ENCODE measurements around the gene PRKAG2. TPM values are rescaled to one million over a fixed set of nuclear protein-coding genes. Genes with fewer than 3 reads are reported as not detected.
"Not testable (repeated sequence)": the region's sequence is repeated elsewhere in the genome, so short reads cannot be mapped to it uniquely, and the experiment has no call there.

The PRKAG2 gene
- total and polyA plus RNA-seq, 2 donors: 37.9 to 71.6 TPM

- H3K36me3 ChIP-seq (ENCODE audit: insufficient read depth): no peaks in the 10 kb centered on the region
- no peak overlapping the region for H3K4me3 ChIP-seq (ENCODE audit: low read depth, low read length)
- no peaks in the 10 kb centered on the region for H3K4me1 ChIP-seq (ENCODE audit: insufficient read depth)
- no peak overlapping the region for H3K27ac ChIP-seq (ENCODE audit: low read depth)
- DNase-seq (ENCODE audit: extremely low spot score): no peak
- WGBS: 96% methylated on average over 7 of the region's 7 CpGs
Observed at GRCh38 chr7:151549083-151549482, 327.8 kb downstream of the PRKAG2 start.

GRCh38 chr7:151544183-151544582 lies 332.7 kb downstream of the PRKAG2 start:
- Histone ChIP-seq H3K27ac (ENCODE audit: low read depth) (no peak overlapping the region), H3K4me3 (ENCODE audit: low read depth, low read length) (no peak overlapping the region), H3K36me3 (ENCODE audit: insufficient read depth) (no peaks in the 10 kb centered on the region), H3K4me1 (ENCODE audit: insufficient read depth) (no peaks in the 10 kb centered on the region)
- DNase-seq (ENCODE audit: extremely low spot score): no peak

- H3K4me1 ChIP-seq (ENCODE audit: insufficient read depth): no peaks in the 10 kb centered on the region
- no peak for DNase-seq (ENCODE audit: extremely low spot score)
- H3K4me3 ChIP-seq (ENCODE audit: low read depth, low read length): no peak overlapping the region
- H3K36me3 ChIP-seq (ENCODE audit: insufficient read depth): no peaks in the 10 kb centered on the region
- H3K27ac ChIP-seq (ENCODE audit: low read depth): no peak overlapping the region
- 95% methylated on average over 6 of the region's 6 CpGs for WGBS
Observed at GRCh38 chr7:151542606-151543130, 334.2 kb downstream of the PRKAG2 start.

GRCh38 chr7:151541709-151542499 lies 335.0 kb downstream of the PRKAG2 start:
- H3K27ac ChIP-seq (ENCODE audit: low read depth): no peak overlapping the region
- H3K4me1 ChIP-seq (ENCODE audit: insufficient read depth): no peaks in the 10 kb centered on the region
- 86% methylated on average over 17 of the region's 17 CpGs for WGBS
- no peaks in the 10 kb centered on the region for H3K36me3 ChIP-seq (ENCODE audit: insufficient read depth)
- DNase-seq (ENCODE audit: extremely low spot score): no peak
- no peak overlapping the region for H3K4me3 ChIP-seq (ENCODE audit: low read depth, low read length)

GRCh38 chr7:151540146-151540545 lies 336.8 kb downstream of the PRKAG2 start:
- 90% methylated on average over 4 of the region's 4 CpGs for WGBS
- Histone ChIP-seq H3K27ac (ENCODE audit: low read depth) (no peak overlapping the region), H3K4me1 (ENCODE audit: insufficient read depth) (no peaks in the 10 kb centered on the region), H3K4me3 (ENCODE audit: low read depth, low read length) (no peak overlapping the region), H3K36me3 (ENCODE audit: insufficient read depth) (no peaks in the 10 kb centered on the region)
- DNase-seq (ENCODE audit: extremely low spot score): no peak

- no peak for DNase-seq (ENCODE audit: extremely low spot score)
- H3K27ac ChIP-seq (ENCODE audit: low read depth): no peak overlapping the region
Observed at GRCh38 chr7:151539088-151539671, 337.7 kb downstream of the PRKAG2 start.

GRCh38 chr7:151537818-151538561 lies 338.9 kb downstream of the PRKAG2 start:
- Histone ChIP-seq H3K27ac (ENCODE audit: low read depth) (no peak overlapping the region), H3K36me3 (ENCODE audit: insufficient read depth) (no peaks in the 10 kb centered on the region), H3K4me3 (ENCODE audit: low read depth, low read length) (no peak overlapping the region), H3K4me1 (ENCODE audit: insufficient read depth) (no peaks in the 10 kb centered on the region)
- DNase-seq (ENCODE audit: extremely low spot score): no peak
- 18% methylated on average over 8 of the region's 8 CpGs for WGBS

More at GRCh38 chr7:151539088-151539671, 337.7 kb downstream of the PRKAG2 start:
- 54% methylated on average over 9 of the region's 9 CpGs for WGBS
- Histone ChIP-seq H3K4me1 (ENCODE audit: insufficient read depth) (no peaks in the 10 kb centered on the region), H3K4me3 (ENCODE audit: low read depth, low read length) (no peak overlapping the region), H3K36me3 (ENCODE audit: insufficient read depth) (no peaks in the 10 kb centered on the region)

- not testable (repeated sequence) for DNase-seq (ENCODE audit: extremely low spot score); H3K4me3 ChIP-seq (ENCODE audit: low read depth, low read length); H3K36me3 ChIP-seq (ENCODE audit: insufficient read depth); H3K4me1 ChIP-seq (ENCODE audit: insufficient read depth); H3K27ac ChIP-seq (ENCODE audit: low read depth)
- 88% methylated on average over 2 of the region's 2 CpGs for WGBS
Observed at GRCh38 chr7:151536178-151536577, 340.7 kb downstream of the PRKAG2 start.

- Histone ChIP-seq H3K4me1 (ENCODE audit: insufficient read depth) (no peaks in the 10 kb centered on the region), H3K4me3 (ENCODE audit: low read depth, low read length) (no peak overlapping the region), H3K36me3 (ENCODE audit: insufficient read depth) (no peaks in the 10 kb centered on the region), H3K27ac (ENCODE audit: low read depth) (no peak overlapping the region)
- no peak for DNase-seq (ENCODE audit: extremely low spot score)
Observed at GRCh38 chr7:151529842-151530241, 347.1 kb downstream of the PRKAG2 start.

GRCh38 chr7:151524845-151525244 lies 352.1 kb downstream of the PRKAG2 start:
- Histone ChIP-seq H3K27ac (ENCODE audit: low read depth) (no peak overlapping the region), H3K4me3 (ENCODE audit: low read depth, low read length) (no peak overlapping the region), H3K36me3 (ENCODE audit: insufficient read depth) (no peaks in the 10 kb centered on the region), H3K4me1 (ENCODE audit: insufficient read depth) (no peaks in the 10 kb centered on the region)
- 93% methylated on average over 2 of the region's 2 CpGs for whole genome bisulfite sequencing
- DNase-seq (ENCODE audit: extremely low spot score): no peak

GRCh38 chr7:151524331-151524730 lies 352.6 kb downstream of the PRKAG2 start:
- DNase-seq (ENCODE audit: extremely low spot score): no peak
- no peak overlapping the region for H3K27ac ChIP-seq (ENCODE audit: low read depth)
- H3K4me1 ChIP-seq (ENCODE audit: insufficient read depth): no peaks in the 10 kb centered on the region
- 78% methylated on average over 8 of the region's 8 CpGs for WGBS
- no peaks in the 10 kb centered on the region for H3K36me3 ChIP-seq (ENCODE audit: insufficient read depth)
- H3K4me3 ChIP-seq (ENCODE audit: low read depth, low read length): no peak overlapping the region

- 10% methylated on average over 55 of the region's 55 CpGs for WGBS
- no peak for DNase-seq (ENCODE audit: extremely low spot score)
- H3K4me1 ChIP-seq (ENCODE audit: insufficient read depth): no peaks in the 10 kb centered on the region
- peak overlapping the region; percentile 41 for H3K4me3 ChIP-seq (ENCODE audit: low read depth, low read length)
- peaks cover 2% of the 10 kb centered on the region for H3K36me3 ChIP-seq (ENCODE audit: insufficient read depth)
- peak overlapping the region; percentile 71 for H3K27ac ChIP-seq (ENCODE audit: low read depth)
Observed at GRCh38 chr7:151520419-151521261, 356.3 kb downstream of the PRKAG2 start.

- DNase-seq (ENCODE audit: extremely low spot score): peak; percentile 97
- Histone ChIP-seq H3K36me3 (ENCODE audit: insufficient read depth) (peaks cover 2% of the 10 kb centered on the region), H3K4me1 (ENCODE audit: insufficient read depth) (no peaks in the 10 kb centered on the region), H3K4me3 (ENCODE audit: low read depth, low read length) (peak within 1 kb of the TSS; percentile 92), H3K27ac (ENCODE audit: low read depth) (peak within 1 kb of the TSS; percentile 99)
- WGBS: under 1% methylated on average over 56 of the region's 66 CpGs
Observed at GRCh38 chr7:151519765-151520418, 357.0 kb downstream of the PRKAG2 start, which contains the start of gene RHEB. RHEB (minus strand) TSS chr7:151519895; CDS start chr7:151519511, 384 bp downstream.
